Measurements from ENCODE around the gene SRL. TPM values are rescaled to one million over a fixed set of nuclear protein-coding genes. Genes with fewer than 3 reads are reported as not detected.

Gene SRL
- total and polyA plus RNA-seq, 2 of the 13 experiments (the other 11 are each of a cell fraction or from before 2014, with no cell fraction given) = 0.05 TPM; not detected in 1

GRCh38 chr16:4157376-4157825, 84.5 kb downstream of the SRL start (continued):
- TF ChIP-seq CHD4 (IDR thresholded peaks at IDR 0.05; ENCODE audit: borderline replicate concordance, low read length) (no peak), ZNF879 (CRISPR knock-in tag; IDR thresholded peaks at IDR 0.05) (no peak), ZNF337 (CRISPR knock-in tag; IDR thresholded peaks at IDR 0.05; ENCODE audit: borderline replicate concordance, low read depth) (no peak), FOSL2 (CRISPR knock-in tag; IDR thresholded peaks at IDR 0.05) (no peak; the same call in 1 of the 2 replicates), REXO4 (CRISPR knock-in tag; IDR thresholded peaks at IDR 0.05; ENCODE audit: borderline replicate concordance) (no peak), ZNF326 (CRISPR knock-in tag; IDR thresholded peaks at IDR 0.05; ENCODE audit: borderline replicate concordance) (no peak), MED8 (CRISPR knock-in tag; IDR thresholded peaks at IDR 0.05; ENCODE audit: insufficient replicate concordance) (no peak), CENPBD1 (CRISPR knock-in tag; IDR thresholded peaks at IDR 0.05; ENCODE audit: borderline replicate concordance, low read depth) (no peak), HMG20A (CRISPR knock-in tag; IDR thresholded peaks at IDR 0.05; ENCODE audit: borderline replicate concordance) (peak; percentile 46; the same call in 1 of the 2 replicates), ZNF496 (CRISPR knock-in tag; IDR thresholded peaks at IDR 0.05; ENCODE audit: insufficient replicate concordance) (no peak), ZBTB40 (IDR thresholded peaks at IDR 0.05) (no peak), ZBTB40 (CRISPR knock-in tag; IDR thresholded peaks at IDR 0.05) (no peak), CEBPG (CRISPR knock-in tag; IDR thresholded peaks at IDR 0.05) (peak; percentile 5; the same call in 1 of the 2 replicates), CBX5 (CRISPR knock-in tag; IDR thresholded peaks at IDR 0.05; ENCODE audit: borderline replicate concordance) (no peak), ZBTB3 (CRISPR knock-in tag; IDR thresholded peaks at IDR 0.05; ENCODE audit: borderline replicate concordance, low read depth) (no peak), ZNF441 (CRISPR knock-in tag; IDR thresholded peaks at IDR 0.05; ENCODE audit: borderline replicate concordance) (peak; percentile 20; the same call in 1 of the 2 replicates), ZFP36L2 (CRISPR knock-in tag; IDR thresholded peaks at IDR 0.05) (no peak), IKZF5 (CRISPR knock-in tag; IDR thresholded peaks at IDR 0.05) (peak; percentile 63), ZNF547 (CRISPR knock-in tag; IDR thresholded peaks at IDR 0.05) (no peak), DR1 (CRISPR knock-in tag; IDR thresholded peaks at IDR 0.05) (no peak), CCAR2 (optimal IDR thresholded peaks at IDR 0.05; ENCODE audit: low read depth, low read length) (no peak), ERF (CRISPR knock-in tag; IDR thresholded peaks at IDR 0.05) (no peak)

Data from HepG2 (cell line).